HG03103 (cell line): Measurements from ENCODE around the gene FBLIM1.

Experiments used
- ATAC-seq: cut with Tn5 transposase; IDR thresholded peaks from one replicate; pipeline ENCODE4 v1.9.1; 2021; ENCODE audit warnings: low read depth; ENCODE audit not compliant: unreplicated experiment

FBLIM1 gene

GRCh38 chr1:15764890-15765289 is 6.3 kb downstream of the FBLIM1 start:
- ATAC-seq: no peak

GRCh38 chr1:15765495-15766194 is 7.0 kb downstream of the FBLIM1 start:
- ATAC-seq: no peak

- ATAC-seq: no peak
These were observed 9.3 kb downstream of the FBLIM1 start for GRCh38 chr1:15767941-15768340.

GRCh38 chr1:15768388-15768787 is 9.8 kb downstream of the FBLIM1 start:
- ATAC-seq: no peak

GRCh38 chr1:15770313-15770962 is 11.8 kb downstream of the FBLIM1 start:
- no peak for ATAC-seq

GRCh38 chr1:15771836-15772515 is 13.4 kb downstream of the FBLIM1 start:
- no peak for ATAC-seq

- no peak for ATAC-seq
These were observed 17.1 kb downstream of the FBLIM1 start for GRCh38 chr1:15775706-15776105.

- no peak for ATAC-seq
These were observed 19.5 kb downstream of the FBLIM1 start for GRCh38 chr1:15777909-15778707.

GRCh38 chr1:15785683-15786082 is 27.1 kb downstream of the FBLIM1 start:
- no peak for ATAC-seq

- ATAC-seq: no peak
These were observed 28.0 kb downstream of the FBLIM1 start for GRCh38 chr1:15786581-15786980.

- no peak for ATAC-seq
These were observed 30.2 kb downstream of the FBLIM1 start for GRCh38 chr1:15788624-15789301.

- ATAC-seq: no peak
These were observed 37.5 kb downstream of the FBLIM1 start for GRCh38 chr1:15796086-15796462.

GRCh38 chr1:15797614-15798390 is 39.2 kb downstream of the FBLIM1 start:
- ATAC-seq: no peak

GRCh38 chr1:15799004-15799867 is 40.6 kb downstream of the FBLIM1 start:
- no peak for ATAC-seq

GRCh38 chr1:15799928-15800835 is 41.6 kb downstream of the FBLIM1 start:
- ATAC-seq: no peak

- ATAC-seq: no peak
These were observed 43.8 kb downstream of the FBLIM1 start for GRCh38 chr1:15802234-15802965.

- no peak for ATAC-seq
These were observed 44.8 kb downstream of the FBLIM1 start for GRCh38 chr1:15803380-15803779.
